NB4 (cell line): ENCODE measurements around the gene KRTAP2-2.

Source experiments
- DNase-seq: peaks from one replicate; pipeline ENCODE4 v3.0.0; 2010; ENCODE audit warnings: low read depth
- H3K4me3 ChIP-seq: one replicate; pipeline ENCODE4 v1.5.1; 2011; ENCODE audit warnings: mild to moderate bottlenecking, low read depth, low read length, moderate library complexity
- MYC ChIP-seq: IDR thresholded peaks from 2 replicates; pipeline ENCODE4 v1.6.1; 2011; ENCODE audit warnings: low read depth, low read length
- POLR2A ChIP-seq: IDR thresholded peaks from 2 replicates; pipeline ENCODE4 v1.6.1; 2011; ENCODE audit warnings: mild to moderate bottlenecking; ENCODE audit not compliant: insufficient read length; ENCODE audit errors: extremely low read depth
- TF ChIP-seq, protein P1 (sequence below): IDR thresholded peaks from one replicate; pipeline ENCODE4 v1.5.1; 2012; ENCODE audit warnings: low read depth, low read length
- TF ChIP-seq, protein P2 (sequence below): IDR thresholded peaks from 2 replicates; pipeline ENCODE4 v1.6.1; 2011; ENCODE audit warnings: low read depth, low read length

KRTAP2-2 gene

DNA sequence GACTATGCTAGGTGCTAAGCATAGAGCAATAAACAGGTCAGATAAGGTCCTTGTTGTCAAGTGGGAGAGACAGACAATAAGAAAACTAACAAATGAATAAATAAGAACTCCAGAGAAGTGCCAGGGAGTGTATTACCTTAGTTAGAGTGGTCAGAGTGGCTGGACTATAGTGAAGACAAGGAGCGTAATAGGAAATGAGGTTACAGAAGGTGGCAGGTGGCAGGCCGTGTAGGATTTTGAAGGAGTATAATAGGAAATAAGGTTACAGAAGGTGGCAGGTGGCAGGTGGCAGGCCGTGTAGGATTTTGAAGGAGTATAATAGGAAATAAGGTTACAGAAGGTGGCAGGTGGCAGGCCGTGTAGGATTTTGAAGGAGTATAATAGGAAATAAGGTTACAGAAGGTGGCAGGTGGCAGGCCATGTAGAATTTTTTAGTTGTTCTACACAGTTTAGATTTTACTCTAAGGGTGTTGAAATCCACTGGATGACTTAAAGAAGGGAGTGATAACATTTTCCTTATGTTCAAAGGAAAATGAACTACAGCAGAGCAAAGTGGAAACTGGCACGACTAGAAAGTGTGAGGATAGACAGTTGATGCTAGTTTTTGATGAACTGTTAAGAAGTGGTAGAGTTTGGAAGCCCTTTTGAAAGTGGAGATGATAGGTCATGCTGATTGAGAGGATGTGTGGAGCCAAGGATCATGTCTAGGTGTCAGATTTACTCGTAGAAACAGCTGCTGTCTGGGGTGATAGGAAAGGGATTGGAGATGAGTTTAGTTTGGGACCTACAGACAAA lies 42.5 kb downstream of the KRTAP2-2 start:
- TF ChIP-seq, protein P1, sequence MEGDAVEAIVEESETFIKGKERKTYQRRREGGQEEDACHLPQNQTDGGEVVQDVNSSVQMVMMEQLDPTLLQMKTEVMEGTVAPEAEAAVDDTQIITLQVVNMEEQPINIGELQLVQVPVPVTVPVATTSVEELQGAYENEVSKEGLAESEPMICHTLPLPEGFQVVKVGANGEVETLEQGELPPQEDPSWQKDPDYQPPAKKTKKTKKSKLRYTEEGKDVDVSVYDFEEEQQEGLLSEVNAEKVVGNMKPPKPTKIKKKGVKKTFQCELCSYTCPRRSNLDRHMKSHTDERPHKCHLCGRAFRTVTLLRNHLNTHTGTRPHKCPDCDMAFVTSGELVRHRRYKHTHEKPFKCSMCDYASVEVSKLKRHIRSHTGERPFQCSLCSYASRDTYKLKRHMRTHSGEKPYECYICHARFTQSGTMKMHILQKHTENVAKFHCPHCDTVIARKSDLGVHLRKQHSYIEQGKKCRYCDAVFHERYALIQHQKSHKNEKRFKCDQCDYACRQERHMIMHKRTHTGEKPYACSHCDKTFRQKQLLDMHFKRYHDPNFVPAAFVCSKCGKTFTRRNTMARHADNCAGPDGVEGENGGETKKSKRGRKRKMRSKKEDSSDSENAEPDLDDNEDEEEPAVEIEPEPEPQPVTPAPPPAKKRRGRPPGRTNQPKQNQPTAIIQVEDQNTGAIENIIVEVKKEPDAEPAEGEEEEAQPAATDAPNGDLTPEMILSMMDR = no peak
- no peak for TF ChIP-seq MYC
- TF ChIP-seq POLR2A = no peak
- TF ChIP-seq, protein P2, sequence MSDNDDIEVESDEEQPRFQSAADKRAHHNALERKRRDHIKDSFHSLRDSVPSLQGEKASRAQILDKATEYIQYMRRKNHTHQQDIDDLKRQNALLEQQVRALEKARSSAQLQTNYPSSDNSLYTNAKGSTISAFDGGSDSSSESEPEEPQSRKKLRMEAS = no peak
- H3K4me3 ChIP-seq = no peak overlapping the region
- no peak for DNase-seq

DNA sequence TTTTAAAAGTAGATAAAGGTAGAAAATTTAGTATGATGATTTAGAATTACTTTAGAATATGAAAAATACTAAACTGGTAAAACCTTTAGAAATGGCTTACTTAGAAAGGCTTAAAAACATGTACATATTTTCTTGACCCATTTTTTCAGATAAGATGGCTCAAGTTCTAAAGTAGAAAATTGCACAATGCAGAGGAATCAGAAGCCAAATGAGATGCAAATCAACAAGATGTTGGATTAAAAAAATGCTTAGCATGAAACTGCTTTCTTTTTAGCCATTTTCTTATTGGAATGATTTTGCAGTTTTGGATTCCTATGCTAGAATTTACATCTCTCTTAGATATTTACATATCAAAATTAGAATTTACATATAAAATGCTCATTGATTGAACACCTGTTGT lies 44.6 kb downstream of the KRTAP2-2 start:
- TF ChIP-seq MYC (no peak), POLR2A (no peak)
- TF ChIP-seq, protein P1 = no peak
- TF ChIP-seq, protein P2 = no peak
- no peak for DNase-seq
- no peak overlapping the region for H3K4me3 ChIP-seq

DNA sequence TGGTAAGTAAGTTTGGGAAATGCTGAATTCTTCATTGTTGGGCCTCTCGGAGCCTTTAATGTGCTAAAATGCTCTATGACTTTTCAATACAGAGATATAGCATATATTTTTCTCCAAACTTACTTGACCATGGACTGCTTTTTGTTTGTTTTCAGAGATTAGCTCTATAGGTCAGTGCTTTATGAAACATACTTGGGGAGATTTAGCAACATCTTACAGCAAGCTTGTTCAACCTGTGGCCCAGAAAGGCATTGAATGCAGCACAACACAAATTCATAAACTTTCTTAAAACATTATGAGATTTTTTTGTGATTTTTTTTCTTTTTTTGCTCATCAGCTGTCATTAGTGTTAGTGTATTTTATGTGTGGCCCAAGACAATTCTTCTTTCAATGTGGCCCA lies 45.1 kb downstream of the KRTAP2-2 start:
- no peak overlapping the region for H3K4me3 ChIP-seq
- TF ChIP-seq, protein P1 = no peak
- TF ChIP-seq, protein P2 = no peak
- TF ChIP-seq POLR2A (no peak), MYC (no peak)
- no peak for DNase-seq

DNA sequence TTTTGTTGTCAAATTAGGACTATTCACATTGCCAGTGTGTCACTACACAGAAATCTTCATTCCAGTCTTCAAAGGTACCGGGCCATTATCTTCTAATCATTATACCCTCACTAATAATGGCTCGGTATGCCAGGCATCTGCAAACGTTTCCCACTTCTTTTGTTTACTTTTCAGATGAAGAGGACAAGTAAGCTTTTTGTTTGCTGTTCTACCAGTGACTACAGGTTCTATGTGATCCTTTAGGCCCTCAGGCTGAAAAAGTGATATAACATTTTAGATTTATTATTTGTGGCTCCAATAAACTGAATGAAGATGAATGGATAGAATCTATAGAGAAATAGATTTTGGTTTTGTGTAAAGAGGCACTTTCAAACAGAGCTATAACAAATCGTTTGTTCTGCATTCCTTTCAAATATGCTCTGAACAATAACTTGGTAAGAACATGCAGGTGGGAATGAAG lies 45.7 kb downstream of the KRTAP2-2 start:
- H3K4me3 ChIP-seq = no peak overlapping the region
- no peak for DNase-seq
- TF ChIP-seq, protein P2 = no peak
- TF ChIP-seq POLR2A (no peak), MYC (no peak)
- TF ChIP-seq, protein P1 = no peak

DNA sequence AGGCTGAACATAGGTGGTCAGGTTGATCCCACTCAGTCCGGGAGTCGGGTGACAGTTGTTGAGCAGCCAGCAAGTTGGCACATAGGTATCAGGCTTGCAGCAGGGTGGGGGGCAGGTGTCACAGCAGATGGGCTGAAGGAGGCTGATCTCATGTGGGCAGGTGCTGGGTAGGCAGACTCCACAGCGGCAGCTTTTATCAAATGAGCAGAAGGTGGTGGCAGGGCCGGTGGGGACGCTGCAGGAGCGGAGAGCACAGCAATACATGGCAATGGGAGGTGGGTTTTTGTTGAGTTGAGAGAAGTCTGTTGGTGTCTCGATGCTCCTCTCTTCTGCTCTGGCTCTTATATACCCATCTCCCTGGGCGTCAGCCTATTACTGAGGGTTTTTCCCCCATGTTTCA lies 46.2 kb downstream of the KRTAP2-2 start, which contains the start of gene KRTAP3-1:
KRTAP3-1 (minus strand) TSS at position 318 of the 400 bp plus-strand sequence; CDS start at position 264, 54 bp downstream.
- DNase-seq = no peak
- no peak within 1 kb of the TSS for H3K4me3 ChIP-seq
- no peak for TF ChIP-seq POLR2A
- TF ChIP-seq, protein P1 = no peak
- TF ChIP-seq, protein P2 = no peak
- TF ChIP-seq MYC = no peak
